Lower leg skin (tissue), 3 donors: ENCODE measurements around the gene ACTR5.

Experiments used
- POLR2A ChIP-seq, 2 donors: fragments of 450-650 bp; IDR thresholded peaks; one replicate each; pipeline ENCODE4 v1.6.1; 2016 to 2017; ENCODE audit warnings: antibody characterized with exemption in 2 of 2, mild to moderate bottlenecking in 1 of 2, moderate library complexity in 1 of 2
- TF ChIP-seq, protein P1 (sequence below), 3 donors: fragments of 450-650 bp; IDR thresholded peaks; one replicate each; pipeline ENCODE4 v1.5.1; 2016; ENCODE audit warnings: antibody characterized with exemption in 3 of 3, mild to moderate bottlenecking in 3 of 3, moderate library complexity in 2 of 3

DNA sequence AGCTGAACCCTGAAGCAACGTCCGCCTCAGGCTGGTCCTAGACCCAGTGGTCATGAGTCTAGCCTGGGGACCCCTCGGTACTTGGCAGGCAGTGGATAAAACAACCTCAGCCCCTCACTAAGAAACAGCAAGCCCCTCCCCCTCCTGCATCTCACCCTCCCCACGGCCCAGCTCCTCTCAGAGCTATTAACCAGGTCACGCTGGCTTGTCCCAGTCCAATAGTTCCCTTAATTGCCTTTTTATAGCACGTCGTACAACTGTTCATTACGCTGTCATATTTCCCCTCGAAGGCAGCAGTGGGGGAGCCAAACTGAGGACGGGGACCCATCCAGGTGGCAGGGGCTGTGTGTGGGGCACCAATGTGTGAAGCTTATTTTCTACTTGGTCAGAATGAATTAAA, 32.6 kb upstream of the ACTR5 start:
- TF ChIP-seq, protein P1, sequence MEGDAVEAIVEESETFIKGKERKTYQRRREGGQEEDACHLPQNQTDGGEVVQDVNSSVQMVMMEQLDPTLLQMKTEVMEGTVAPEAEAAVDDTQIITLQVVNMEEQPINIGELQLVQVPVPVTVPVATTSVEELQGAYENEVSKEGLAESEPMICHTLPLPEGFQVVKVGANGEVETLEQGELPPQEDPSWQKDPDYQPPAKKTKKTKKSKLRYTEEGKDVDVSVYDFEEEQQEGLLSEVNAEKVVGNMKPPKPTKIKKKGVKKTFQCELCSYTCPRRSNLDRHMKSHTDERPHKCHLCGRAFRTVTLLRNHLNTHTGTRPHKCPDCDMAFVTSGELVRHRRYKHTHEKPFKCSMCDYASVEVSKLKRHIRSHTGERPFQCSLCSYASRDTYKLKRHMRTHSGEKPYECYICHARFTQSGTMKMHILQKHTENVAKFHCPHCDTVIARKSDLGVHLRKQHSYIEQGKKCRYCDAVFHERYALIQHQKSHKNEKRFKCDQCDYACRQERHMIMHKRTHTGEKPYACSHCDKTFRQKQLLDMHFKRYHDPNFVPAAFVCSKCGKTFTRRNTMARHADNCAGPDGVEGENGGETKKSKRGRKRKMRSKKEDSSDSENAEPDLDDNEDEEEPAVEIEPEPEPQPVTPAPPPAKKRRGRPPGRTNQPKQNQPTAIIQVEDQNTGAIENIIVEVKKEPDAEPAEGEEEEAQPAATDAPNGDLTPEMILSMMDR (IDR thresholded peaks at IDR 0.05): no peak
- no peak for TF ChIP-seq POLR2A (IDR thresholded peaks at IDR 0.05)
